Stimulated activated CD8-positive, alpha-beta memory T cell treated with anti-CD3 and anti-CD28 coated beads, Interleukin-7, amount 100 ng/mL, for 1 hour (primary cell): ENCODE data around the gene SH3YL1.

Experiments
- DNase-seq, 2 donors: peaks; one replicate each; pipeline ENCODE4 v3.0.0-alpha.2; 2020; ENCODE audit warnings: low read depth in 2 of 2

Gene SH3YL1

DNA sequence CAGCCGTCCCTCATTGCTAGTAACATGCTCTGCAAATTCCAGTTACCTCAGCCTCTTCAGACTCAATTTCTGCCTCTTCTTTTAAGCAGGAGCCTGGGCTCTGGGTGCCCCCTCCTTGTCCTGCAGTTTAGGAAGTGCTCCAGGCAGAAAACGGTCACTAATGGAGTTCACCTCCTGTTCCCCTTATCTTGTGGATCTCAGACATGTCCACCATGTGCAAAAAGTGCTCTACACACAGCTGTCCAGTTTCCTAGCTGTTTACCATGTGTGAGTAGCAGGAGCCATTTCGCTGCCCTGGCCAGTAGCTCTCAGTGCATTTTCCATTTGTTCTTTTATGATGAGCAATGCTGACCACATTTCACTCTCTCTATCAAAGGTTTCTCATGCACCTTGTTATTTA lies 4.9 kb downstream of the SH3YL1 start:
- no peak for DNase-seq

DNA sequence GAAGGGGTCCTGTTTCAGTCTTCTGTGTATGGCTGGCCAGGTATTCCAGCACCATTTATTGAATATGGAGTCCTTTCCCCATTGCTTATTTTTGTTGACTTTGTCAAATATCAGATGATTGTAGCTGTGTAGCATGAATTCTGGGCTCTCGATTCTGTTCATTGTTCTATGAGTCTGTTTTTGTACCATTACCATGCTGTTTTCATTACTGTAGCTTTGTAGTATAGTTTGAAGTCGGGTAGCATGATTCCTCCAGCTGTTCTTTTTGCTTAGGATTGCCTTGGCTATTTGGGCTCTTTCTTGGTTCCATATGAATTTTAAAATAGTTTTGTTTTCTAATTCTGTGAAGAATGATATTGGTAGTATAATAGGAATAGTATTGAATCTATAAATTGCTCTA lies 6.0 kb downstream of the SH3YL1 start:
- no peak for DNase-seq

DNA sequence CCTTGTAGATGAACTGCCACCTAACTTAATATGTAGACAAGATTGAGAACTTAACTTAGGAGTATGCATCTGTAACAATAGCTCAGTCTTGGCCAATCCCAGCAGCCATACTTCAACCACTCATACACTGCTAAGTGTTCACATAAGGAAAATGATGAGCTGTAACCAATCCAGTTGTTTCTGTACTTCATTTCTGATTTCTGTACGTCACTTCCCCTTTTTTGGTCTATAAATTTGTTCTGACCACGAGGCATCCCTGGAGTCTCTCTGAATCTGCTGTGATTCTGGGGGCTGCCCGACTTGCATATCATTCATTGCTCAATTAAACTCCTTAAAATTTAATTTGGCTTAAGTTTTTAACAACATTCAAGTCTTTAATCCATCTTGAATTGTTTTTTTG lies 6.4 kb downstream of the SH3YL1 start:
- no peak for DNase-seq

DNA sequence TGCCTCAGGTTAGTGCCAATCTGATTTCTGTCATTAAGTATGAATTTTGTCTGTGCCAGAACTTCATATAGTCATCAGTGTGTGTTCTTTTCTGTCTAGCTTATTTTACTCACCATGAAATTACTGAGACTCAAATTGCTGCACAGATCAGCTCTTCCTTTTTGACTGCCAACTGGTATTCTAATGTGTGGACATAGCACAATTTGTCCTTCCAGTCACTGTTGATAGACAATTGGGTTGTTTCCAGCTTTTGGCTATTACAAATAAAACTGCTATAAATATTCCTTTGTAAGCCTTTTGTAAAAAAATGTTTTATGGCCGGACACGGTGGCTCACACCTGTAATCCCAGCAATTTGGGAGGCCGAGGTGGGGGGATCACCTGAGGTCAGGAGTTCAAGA lies 7.7 kb downstream of the SH3YL1 start:
- no peak for DNase-seq

DNA sequence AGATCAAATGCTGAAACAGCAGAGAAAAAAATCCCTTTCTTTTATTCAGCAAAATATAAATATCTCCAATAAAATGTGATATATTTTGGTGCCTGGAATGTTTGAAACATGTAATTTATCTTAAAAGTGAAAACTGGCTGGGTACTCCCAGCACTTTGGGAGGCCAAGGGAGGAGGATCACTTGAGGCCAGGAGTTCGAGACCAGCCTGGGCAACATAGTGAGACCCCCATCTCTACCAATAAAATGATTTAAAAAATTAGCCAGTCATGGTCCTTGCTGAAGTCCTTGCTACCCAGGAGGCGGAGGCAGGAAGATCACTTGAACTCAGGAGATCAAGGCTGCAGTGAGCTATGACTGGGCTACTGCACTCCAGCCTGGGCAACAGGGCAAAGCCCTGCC lies 8.6 kb downstream of the SH3YL1 start:
- DNase-seq: no peak

DNA sequence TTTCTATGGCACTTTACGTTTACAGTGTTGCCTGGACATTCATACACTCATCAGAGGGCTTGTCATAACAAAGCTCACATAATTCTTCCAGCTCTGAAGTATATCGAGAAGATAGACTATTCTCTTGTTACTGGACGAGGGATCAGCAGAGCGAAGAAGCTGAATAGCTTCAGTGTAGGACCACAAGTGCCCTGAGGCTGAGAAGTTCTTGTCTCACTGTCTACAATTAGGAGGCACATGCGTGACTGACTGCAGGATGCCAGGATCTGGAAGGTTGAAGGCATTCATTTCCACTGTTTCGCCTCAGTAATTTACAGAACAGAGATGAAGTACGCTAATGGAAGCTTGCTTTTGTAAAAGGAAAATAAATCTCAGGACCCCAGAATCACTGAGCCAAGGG lies 9.6 kb downstream of the SH3YL1 start:
- DNase-seq: no peak

DNA sequence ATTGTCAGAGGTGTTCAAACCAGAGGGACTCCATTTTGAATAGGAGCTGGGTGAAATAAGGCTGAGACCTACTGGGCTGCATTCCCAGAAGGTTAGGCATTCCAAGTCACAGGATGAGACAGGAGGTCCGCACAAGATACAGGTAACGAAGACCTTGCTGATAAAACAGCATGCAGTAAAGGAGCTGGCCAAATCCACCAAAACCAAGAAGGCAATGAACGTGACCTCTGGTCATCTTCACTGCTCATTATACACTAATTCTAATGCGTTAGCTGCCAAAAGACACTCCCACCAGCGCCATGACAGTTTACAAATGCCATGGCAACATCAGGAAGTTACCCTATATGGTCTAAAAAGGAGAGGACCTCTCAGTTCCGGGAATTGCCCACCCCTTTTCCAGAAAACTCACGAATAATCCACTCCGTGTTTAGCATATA lies 10.6 kb downstream of the SH3YL1 start:
- DNase-seq: no peak

DNA sequence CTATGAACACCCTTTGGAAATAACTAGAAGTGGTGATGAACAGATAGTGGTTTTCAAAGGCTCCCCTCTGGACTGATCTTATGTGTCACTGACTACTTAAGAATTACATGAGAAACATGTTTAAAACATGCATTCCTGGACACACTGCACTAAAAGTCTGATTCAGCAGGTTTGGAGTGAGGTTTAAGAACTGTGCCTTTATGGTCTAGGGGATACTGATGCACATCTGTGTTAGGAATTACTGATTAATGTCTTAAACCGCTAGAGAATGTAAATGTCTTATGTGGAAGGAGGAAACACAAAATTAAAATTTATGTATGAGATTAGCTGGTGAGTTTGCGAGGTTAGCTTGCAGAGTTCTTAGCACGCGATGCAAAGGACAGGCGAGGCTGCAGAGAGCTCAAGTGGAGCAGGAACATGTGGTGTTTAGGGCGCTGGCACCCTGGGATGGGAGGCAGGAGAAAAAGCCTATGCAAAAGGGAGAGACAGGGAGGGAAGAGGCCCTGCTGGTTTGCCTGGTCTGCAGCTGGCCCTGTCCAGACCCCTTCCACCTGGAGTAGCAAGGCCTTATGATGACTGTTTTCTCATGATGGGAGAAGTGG lies 11.7 kb downstream of the SH3YL1 start:
- no peak for DNase-seq

DNA sequence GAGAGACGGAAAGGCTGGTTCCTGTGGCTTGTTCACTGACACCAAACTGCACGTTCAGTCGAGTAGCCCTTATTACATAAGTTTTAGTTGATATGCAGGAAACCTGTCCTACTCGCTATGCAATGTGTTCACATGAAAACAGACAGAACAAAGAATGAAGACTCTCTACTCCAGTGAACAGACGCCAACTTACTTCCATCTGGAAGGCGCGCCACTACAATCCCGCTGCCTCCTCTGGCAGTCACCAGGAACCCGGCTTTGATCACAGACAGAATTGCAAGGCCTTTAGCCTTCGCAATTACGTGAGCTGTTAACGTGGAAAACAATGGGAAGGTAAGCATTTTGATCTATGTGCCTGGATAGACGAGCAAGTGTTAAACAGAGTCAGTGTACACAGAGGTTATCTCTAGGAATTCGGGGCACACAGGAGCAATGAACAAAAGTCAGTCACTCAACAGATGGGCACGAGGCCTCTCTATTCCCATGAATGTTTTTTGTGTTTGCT lies 14.2 kb downstream of the SH3YL1 start:
- no peak for DNase-seq

DNA sequence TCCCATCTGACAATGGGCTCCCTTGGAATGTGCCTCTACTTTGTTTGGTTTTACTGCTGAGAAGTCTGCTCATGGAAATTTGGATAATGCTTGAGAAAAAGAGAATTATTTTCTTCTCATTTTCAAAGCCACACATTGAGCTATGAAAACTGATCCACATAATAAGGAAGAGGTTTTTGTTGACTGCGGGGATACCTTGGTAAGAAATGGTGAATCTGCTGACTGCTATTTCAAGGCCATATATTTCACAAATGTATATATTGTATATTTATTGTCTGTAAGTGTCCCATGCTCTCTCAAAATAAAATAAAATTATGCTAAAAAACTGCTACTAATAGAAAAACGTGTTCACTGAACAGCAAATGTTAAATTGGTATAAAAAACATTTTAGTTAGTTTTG lies 15.1 kb downstream of the SH3YL1 start:
- DNase-seq: no peak

DNA sequence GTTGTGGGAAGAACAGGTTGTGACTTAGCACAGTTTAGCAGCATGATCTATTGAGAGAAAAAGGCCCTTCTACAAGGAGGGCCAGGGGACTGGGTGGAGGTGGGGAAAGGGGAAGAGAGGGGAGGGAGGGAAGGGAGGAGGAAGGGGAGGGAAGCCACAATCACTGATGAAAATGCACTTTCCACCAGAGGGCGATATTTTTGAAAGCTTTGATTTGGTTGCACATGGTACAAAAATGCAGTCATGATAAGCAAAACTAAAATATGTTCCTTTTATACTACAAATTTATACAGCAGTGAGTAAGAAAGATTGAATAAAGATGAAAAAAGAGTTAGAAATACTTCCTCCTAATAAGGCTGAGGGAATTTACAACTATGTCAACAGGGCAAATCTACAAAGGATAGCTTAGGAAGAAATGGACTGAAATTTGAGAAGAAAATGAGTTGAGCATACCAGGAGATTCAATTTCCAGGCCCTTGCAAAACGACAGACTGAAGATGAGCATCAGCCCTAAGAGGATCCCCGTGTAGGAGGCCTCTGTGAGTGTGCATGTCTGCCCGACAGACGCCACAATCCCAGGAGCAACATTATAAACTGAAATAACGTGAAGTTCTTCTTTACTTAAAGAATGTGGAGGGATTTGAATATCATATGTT lies 17.2 kb downstream of the SH3YL1 start:
- DNase-seq: no peak

DNA sequence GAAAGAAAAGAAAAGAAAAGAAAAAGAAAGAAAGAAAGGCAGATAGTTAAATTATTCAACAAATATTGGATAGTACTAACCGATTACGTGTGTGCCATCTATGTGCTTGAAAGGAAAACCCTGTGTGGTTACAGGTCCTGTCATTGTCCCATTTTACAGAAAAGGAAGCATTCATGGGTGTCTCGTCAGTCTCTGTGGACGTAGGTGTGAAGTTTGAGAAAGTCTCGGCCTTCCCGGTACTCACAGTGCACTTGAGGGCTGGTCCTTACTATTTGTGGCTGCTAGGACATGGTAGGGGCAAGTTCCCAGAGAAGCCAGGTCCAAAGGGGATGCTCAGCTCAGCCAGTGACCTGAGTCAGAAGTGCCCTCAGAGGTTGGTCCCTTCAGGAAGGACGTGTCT lies 19.3 kb downstream of the SH3YL1 start:
- no peak for DNase-seq

DNA sequence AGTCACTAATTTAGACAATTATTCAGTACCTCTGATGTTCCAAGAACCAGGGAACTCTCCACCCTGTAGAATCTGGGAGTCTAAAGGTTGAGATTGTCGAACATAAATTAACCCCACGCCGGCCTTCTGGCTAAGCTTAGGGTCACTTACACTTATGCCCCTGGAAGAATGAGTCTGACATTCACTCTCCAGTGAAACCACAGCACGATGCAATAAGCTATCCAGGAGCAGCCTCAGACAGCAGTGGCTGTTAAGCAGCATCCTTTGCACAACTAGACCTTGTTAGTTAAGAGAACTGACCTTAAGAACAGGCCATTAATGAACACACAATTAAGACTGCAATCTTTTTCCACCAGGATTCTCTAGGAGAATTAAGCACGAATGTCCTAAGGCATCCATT lies 25.0 kb downstream of the SH3YL1 start:
- no peak for DNase-seq

DNA sequence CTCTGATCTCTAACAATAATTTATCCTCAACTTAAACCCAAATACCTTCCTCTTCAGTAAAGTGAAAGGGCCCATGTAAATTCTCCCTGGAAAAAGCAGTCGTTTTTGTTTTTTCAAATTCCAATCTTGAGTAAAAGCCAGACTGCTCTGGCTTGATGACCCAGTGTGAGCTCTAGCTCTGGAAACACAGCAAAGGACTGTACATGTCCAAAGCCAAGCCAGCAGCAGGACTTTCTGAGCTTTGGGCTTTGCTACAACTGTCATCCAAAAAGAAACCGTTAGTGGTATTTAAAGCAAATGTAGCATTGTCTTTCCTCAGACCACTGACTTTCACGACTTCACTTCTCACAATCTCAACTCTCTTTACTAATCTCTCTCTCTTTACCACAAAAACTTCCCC lies 25.4 kb downstream of the SH3YL1 start:
- DNase-seq: no peak

DNA sequence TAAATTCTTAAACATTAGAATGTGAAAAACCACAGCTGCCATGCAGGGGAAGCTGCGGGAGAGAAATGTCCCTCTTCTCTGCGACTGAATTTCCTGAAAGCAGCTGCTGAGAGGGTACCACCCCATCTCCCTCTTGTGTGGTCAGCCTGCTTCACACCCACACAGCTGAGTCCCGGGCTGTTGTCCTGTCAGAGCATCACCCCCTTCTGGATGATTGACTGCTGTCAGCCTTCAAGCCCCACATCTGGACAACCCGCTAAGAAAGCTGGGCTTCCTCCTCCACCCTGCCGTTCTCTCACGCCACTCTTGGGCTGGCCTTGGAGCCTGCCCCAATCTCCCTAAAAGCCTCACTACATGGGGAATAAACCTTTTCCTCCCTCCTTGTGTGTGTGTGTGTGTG lies 26.0 kb downstream of the SH3YL1 start:
- DNase-seq: peak in 1 of 2 donors; percentile 1

DNA sequence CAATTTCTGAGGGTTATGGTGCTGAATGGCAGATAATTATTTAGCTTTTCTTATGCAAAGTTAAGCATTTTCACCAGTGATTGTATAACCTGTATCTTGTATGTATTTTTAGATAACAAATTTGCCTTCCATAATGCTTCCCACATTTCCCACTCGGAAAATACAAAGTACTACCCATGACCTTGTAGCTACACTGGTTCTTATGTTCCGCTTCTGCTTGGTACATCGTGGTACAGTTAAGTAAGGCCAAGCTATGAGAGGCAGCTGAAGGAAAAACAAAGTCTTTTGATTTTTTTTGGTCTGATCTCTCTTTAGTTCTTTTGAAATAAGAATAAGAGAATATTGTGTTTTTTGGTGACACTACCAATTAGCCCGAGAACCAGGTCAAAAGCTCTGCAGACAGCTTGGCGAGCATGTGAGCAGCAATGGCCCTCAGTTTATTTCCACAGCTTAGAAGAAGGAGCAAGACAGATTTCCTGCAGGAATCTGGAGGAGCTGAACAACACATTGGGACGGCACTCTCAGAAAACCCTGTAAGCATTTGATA lies 26.8 kb downstream of the SH3YL1 start:
- DNase-seq: no peak

DNA sequence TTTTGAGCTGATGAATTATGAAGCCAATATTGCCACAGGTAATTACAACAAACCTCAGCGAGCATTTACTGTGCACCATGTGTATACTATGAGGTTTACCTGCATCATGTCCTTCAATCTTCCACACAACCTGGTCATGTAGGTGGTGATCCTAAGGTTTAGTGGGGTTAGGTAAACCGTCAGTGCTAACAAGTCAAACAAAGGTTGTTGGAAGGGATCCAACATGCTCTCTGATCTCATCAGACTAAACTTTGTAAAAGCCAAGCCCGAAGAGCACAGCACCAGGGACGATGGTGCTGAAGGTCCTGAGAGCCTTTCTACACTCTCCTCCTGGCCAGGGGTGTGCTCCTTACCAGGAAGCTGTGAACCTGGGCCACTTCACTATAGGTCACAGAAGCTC lies 29.4 kb downstream of the SH3YL1 start:
- no peak for DNase-seq

DNA sequence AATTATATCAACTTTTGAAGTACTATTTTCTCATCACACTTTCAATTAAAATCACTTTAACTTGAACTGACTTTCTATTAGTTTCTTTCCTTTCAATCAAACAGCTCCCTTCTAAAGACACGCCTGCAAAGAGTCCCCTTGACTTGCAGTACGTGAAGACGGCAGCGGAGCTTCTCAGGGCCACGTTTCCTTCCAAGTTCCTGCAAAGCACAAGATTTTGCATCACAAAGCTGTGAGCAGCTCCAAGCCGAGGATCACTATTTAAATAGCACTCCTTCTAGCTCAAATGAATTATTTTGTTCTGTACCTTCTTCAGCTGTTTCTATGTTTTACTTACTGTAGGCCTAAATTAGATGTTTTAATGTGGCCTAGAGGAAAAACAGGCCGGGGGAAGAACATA lies 30.8 kb downstream of the SH3YL1 start:
- no peak for DNase-seq

DNA sequence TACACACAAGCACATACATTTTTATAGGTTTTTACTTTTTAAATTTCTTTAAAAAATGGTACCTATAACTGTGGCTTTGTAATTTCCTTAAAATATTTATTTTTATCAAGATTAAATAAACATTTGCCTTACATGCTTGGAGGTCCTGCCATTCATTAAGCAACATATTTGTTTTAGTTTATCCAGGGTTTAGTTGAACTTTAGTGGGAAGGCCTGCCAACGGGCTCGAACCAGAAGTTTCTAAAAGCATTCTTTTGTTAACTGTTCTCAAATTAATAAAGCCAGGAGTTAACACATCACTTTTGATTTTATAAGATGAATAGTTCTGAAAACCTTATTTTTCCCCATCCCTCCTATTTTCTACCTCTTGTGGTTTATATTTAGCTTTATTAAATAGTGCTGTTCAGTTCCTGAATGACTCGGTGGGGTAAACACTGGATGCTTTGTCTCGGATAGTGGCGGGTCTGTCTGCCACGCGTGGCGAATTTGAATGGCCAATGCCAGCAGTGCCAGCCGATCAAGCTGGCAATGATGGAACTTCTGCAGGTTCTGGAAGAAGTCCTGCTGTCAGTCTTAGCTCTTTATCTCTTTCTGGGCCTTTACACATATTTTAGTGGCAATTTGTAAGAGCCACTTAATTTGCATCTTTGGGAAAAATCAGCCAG lies 32.2 kb downstream of the SH3YL1 start:
- no peak for DNase-seq

DNA sequence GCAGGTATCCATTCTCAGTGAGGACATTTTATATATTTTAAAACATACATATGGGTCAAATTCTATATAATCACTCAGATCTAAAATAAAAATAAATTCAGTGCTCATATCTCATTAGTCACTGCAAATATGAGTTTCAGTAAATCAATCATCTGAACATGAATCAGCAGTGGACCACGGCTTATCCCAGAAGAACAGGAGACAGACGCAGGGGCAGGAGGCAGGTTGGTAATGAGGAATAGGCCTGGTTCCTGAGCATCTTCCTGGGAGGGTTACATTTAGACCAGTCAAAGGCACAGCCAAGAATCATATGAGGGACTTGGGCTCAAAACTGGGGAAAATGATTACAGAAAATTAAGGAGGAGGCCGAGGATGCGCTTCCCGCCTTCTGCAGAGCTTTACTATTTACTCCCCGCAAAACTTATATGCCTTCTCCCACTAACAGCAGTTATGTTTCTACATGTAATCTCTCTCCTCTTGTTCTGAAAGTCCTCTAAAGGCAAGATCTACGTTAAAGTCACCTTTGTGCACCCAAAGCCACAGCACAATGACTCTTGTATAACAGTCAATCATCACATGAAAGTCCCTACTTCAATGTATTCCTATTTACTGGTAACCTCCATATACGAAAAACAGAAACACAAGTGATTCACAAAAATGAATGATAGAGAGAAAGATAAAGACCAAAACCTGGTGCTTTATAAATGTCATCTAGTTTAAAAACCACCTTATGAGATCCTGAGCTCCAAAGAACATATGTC lies 35.1 kb downstream of the SH3YL1 start:
- DNase-seq: no peak

DNA sequence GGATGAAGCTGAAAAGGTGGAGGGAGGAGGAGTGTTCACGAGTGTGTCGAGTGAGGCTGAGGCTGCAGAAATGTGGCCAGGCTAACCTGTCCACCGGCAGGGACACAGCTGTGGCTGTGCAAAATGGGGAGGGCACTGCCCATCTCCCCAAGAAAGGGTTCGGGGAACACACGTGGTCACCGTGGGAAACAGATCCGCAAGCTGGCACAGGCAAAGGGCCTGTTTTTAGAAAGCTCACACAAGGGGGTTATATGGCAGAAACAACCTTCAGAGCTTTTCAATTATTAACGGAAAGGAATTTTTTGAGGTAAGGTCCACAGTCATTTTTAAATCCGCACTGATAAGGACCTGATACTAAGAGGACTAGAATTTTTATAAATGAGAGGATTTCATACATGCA lies 35.7 kb downstream of the SH3YL1 start:
- no peak for DNase-seq
